Mesothelial cell of epicardium (in vitro differentiated cells): ENCODE data around the gene CCSER1. TPM values are rescaled to one million over a fixed set of nuclear protein-coding genes. Genes with fewer than 3 reads are reported as not detected.

Source experiments
- DNase-seq, 2 experiments: peaks; one replicate each; pipeline ENCODE4 v3.0.0; 2021; ENCODE audit warnings: low spot score in 2 of 2; ENCODE audit not compliant: unreplicated experiment in 2 of 2
- H3K27ac Mint-ChIP-seq: 2 replicates; pipeline ENCODE4 v1.8.0; 2021; ENCODE audit warnings: mixed read lengths
- H3K27me3 Mint-ChIP-seq: 2 replicates; pipeline ENCODE4 v1.8.0; 2021; ENCODE audit warnings: low read depth, mixed read lengths
- H3K36me3 Mint-ChIP-seq: 2 replicates; pipeline ENCODE4 v1.8.0; 2021; ENCODE audit warnings: mixed read lengths
- H3K4me1 Mint-ChIP-seq: 2 replicates; pipeline ENCODE4 v1.8.0; 2021; ENCODE audit warnings: mixed read lengths
- H3K4me3 Mint-ChIP-seq: 2 replicates; pipeline ENCODE4 v1.8.0; 2021; ENCODE audit warnings: mild to moderate bottlenecking, moderate library complexity, mixed read lengths
- H3K9me3 Mint-ChIP-seq: 2 replicates; pipeline ENCODE4 v1.8.0; 2021; ENCODE audit warnings: mixed read lengths
- total RNA-seq: library from RNA; stranded (reverse); gene quantifications from 3 replicates; pipeline ENCODE4 v1.2.1, GENCODE V29; 2021
- TF ChIP-seq, protein P1 (sequence below): fragments of 200-600 bp; sonication (generic); IDR thresholded peaks from one replicate; pipeline ENCODE4 v1.5.0; 2021; ENCODE audit warnings: antibody characterized with exemption; ENCODE audit not compliant: unreplicated experiment

CCSER1 gene
- total RNA-seq, 1 donor from 2014 or later = 7.2 TPM

DNA sequence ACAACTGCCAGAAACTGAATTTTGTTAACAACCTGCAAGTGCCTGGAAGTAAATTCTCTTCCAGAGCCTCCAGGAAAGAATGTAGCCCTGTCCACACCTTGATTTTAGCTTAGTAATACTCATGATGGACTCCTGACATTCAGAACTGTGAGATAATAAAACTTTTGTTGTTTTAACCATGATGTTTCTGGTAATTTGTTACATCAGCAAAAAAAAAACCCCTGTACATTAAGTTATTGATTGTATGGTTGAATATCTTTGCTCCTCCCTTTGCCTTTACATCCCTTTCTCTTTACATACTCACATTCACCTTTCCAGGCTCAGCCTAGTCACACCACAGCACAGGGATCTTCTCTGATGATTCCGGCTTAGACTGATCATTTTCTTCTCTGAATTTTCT, 1294.8 kb downstream of the CCSER1 start:
- Mint-ChIP-seq H3K4me1 (peaks cover 2% of the 10 kb centered on the region), H3K9me3 (peaks cover 40% of the 10 kb centered on the region), H3K27ac (no peak overlapping the region), H3K27me3 (no peaks in the 10 kb centered on the region), H3K4me3 (no peak overlapping the region), H3K36me3 (peaks cover 2% of the 10 kb centered on the region)
- TF ChIP-seq, protein P1, sequence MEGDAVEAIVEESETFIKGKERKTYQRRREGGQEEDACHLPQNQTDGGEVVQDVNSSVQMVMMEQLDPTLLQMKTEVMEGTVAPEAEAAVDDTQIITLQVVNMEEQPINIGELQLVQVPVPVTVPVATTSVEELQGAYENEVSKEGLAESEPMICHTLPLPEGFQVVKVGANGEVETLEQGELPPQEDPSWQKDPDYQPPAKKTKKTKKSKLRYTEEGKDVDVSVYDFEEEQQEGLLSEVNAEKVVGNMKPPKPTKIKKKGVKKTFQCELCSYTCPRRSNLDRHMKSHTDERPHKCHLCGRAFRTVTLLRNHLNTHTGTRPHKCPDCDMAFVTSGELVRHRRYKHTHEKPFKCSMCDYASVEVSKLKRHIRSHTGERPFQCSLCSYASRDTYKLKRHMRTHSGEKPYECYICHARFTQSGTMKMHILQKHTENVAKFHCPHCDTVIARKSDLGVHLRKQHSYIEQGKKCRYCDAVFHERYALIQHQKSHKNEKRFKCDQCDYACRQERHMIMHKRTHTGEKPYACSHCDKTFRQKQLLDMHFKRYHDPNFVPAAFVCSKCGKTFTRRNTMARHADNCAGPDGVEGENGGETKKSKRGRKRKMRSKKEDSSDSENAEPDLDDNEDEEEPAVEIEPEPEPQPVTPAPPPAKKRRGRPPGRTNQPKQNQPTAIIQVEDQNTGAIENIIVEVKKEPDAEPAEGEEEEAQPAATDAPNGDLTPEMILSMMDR = no peak
- DNase-seq = no peak

DNA sequence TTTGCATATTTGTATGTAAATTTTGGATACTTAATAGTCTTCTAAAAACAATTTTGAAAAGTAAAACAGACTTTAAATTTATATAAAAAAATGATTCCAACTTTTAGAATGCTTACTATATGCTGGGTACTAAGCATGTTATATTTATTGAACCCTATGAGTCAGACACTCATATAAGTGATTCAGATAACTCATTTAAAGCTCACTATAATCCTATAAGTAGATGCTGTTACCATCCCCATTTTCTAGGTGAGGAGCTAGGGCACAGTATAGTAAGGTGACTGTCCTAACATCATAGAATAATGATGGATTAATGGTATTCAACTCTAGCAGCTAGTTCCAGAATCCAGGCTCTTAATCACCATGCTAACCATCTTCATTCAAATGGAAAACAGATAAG, 1299.5 kb downstream of the CCSER1 start:
- Mint-ChIP-seq H3K9me3 (peaks cover 3% of the 10 kb centered on the region), H3K4me1 (peaks cover 2% of the 10 kb centered on the region), H3K36me3 (peaks cover 2% of the 10 kb centered on the region), H3K27ac (no peak overlapping the region), H3K27me3 (no peaks in the 10 kb centered on the region), H3K4me3 (no peak overlapping the region)
- no peak for DNase-seq
- TF ChIP-seq, protein P1 = no peak

GRCh38 chr4:91427171-91427570, 1300.0 kb downstream of the CCSER1 start:
- no peak for DNase-seq
- TF ChIP-seq, protein P1 = no peak
- Mint-ChIP-seq H3K27me3 (no peaks in the 10 kb centered on the region), H3K9me3 (peaks cover 6% of the 10 kb centered on the region), H3K4me3 (no peak overlapping the region), H3K4me1 (peaks cover 2% of the 10 kb centered on the region), H3K36me3 (peaks cover 2% of the 10 kb centered on the region), H3K27ac (no peak overlapping the region)

- no peaks in the 10 kb centered on the region for H3K36me3 Mint-ChIP-seq
- TF ChIP-seq, protein P1 = no peak
- H3K4me3 Mint-ChIP-seq = no peak overlapping the region
- no peaks in the 10 kb centered on the region for H3K27me3 Mint-ChIP-seq
- H3K27ac Mint-ChIP-seq = no peak overlapping the region
- peaks cover 10% of the 10 kb centered on the region for H3K9me3 Mint-ChIP-seq
- H3K4me1 Mint-ChIP-seq = no peaks in the 10 kb centered on the region
- DNase-seq = no peak
Observed at GRCh38 chr4:91434631-91435030, 1307.4 kb downstream of the CCSER1 start.

DNA sequence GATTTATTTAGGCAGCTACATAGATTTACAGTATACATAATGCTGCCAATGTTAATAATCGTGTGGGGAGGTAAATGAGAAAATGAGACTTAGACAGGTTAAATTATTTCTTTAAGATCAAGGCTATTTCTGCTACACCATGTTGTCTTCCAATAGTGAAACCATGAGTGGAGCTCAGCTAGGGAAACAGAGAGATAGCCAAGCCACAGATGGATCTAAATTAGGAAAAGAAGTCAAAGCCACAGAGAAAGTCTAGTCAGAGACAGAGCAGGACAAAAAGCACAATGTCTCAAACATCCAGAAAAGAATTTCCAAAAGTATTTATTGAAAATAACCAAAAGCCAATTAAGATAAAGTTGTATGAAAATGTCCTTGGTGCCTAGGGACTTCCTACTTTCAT, 1309.4 kb downstream of the CCSER1 start:
- H3K36me3 Mint-ChIP-seq = no peaks in the 10 kb centered on the region
- H3K4me1 Mint-ChIP-seq = no peaks in the 10 kb centered on the region
- H3K4me3 Mint-ChIP-seq = no peak overlapping the region
- TF ChIP-seq, protein P1 = no peak
- no peaks in the 10 kb centered on the region for H3K27me3 Mint-ChIP-seq
- peaks cover 18% of the 10 kb centered on the region for H3K9me3 Mint-ChIP-seq
- no peak for DNase-seq
- no peak overlapping the region for H3K27ac Mint-ChIP-seq

DNA sequence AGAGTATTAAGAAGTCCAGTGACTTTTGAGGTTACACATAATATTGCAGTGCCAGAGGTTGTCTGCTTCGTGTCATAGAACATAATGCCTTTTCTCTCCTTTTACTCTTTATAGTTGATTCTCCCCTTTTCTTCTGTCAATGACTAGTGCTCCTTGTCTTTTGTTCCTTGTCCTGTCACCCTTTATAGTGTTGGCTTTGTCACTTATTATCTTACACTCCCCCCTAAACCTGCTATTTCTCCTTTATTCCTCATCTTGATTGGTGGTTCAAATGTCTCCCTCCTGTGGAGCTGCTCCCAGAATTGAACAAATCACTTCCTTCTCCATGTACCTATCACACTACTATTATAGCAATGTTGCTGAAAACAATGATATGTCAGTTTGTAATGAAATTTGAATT, 1320.0 kb downstream of the CCSER1 start:
- TF ChIP-seq, protein P1 = no peak
- no peak overlapping the region for H3K4me3 Mint-ChIP-seq
- no peak overlapping the region for H3K27ac Mint-ChIP-seq
- no peaks in the 10 kb centered on the region for H3K27me3 Mint-ChIP-seq
- DNase-seq = no peak
- H3K9me3 Mint-ChIP-seq = no peaks in the 10 kb centered on the region
- no peaks in the 10 kb centered on the region for H3K36me3 Mint-ChIP-seq
- peaks cover 6% of the 10 kb centered on the region for H3K4me1 Mint-ChIP-seq
